GM23338 (cell line): ENCODE results near the gene LIPA.

ENCODE experiments used
- CREB1 ChIP-seq: fragments of 250-450 bp; sonication (Bioruptor Pico); IDR thresholded peaks from 2 replicates; pipeline ENCODE4 v1.5.0; 2020; ENCODE audit warnings: low read depth, mild to moderate bottlenecking, moderate library complexity
- CTCF ChIP-seq, 2 experiments: fragments of 200-600 bp in 1 of 2; sonication (generic) in 1 of 2; conservative IDR thresholded peaks; 2 replicates each; pipeline versions ENCODE4 v1.5.1 to v1.6.1; 2016 to 2017; ENCODE audit warnings: antibody characterized with exemption in 2 of 2, low read depth in 2 of 2, mild to moderate bottlenecking in 2 of 2, moderate library complexity in 1 of 2
- EZH2 ChIP-seq: fragments of 200-600 bp; sonication (generic); IDR thresholded peaks from one replicate; pipeline ENCODE4 v1.8.0; 2017; ENCODE audit warnings: antibody characterized with exemption, mild to moderate bottlenecking, low read depth; ENCODE audit not compliant: unreplicated experiment
- EZH2phosphoT487 ChIP-seq: fragments of 200-600 bp; sonication (generic); IDR thresholded peaks from one replicate; pipeline ENCODE4 v1.8.1; 2018; ENCODE audit warnings: antibody characterized with exemption; ENCODE audit not compliant: unreplicated experiment
- POLR2AphosphoS5 ChIP-seq: IDR thresholded peaks from 2 replicates; pipeline ENCODE4 v1.6.1; 2016; ENCODE audit warnings: antibody characterized with exemption, low read depth

GRCh38 chr10:89241486-89242344 lies 9.9 kb downstream of the LIPA start:
- no peak for TF ChIP-seq POLR2AphosphoS5
- no peak for TF ChIP-seq CTCF (conservative IDR thresholded peaks at IDR 0.05; ENCODE audit: low read depth in 2 of 2)
- TF ChIP-seq EZH2phosphoT487 = no peak
- TF ChIP-seq EZH2 = no peak
- no peak for TF ChIP-seq CREB1
